OCI-LY3 (cell line): Measurements from ENCODE around the gene OR10A3.

Experiments
- CTCF ChIP-seq: fragments of 200-600, 300-600 bp; sonication (generic); IDR thresholded peaks from 2 replicates; pipeline ENCODE4 v1.5.1; 2014; ENCODE audit warnings: antibody characterized with exemption, low read length, low read depth
- EZH2phosphoT487 ChIP-seq: fragments of 200-600 bp; shearing (Covaris generic); IDR thresholded peaks from 2 replicates; pipeline ENCODE4 v1.6.1; 2018; ENCODE audit warnings: antibody characterized with exemption, mixed run types, low read depth

GRCh38 chr11:7894251-7894650 is 47.3 kb downstream of the OR10A3 start:
- TF ChIP-seq CTCF: no peak
- TF ChIP-seq EZH2phosphoT487: no peak
